OCI-LY1 (cell line): ENCODE measurements around the gene UGT1A4.

Experiments
- H2AFZ ChIP-seq: fragments of 200-600 bp; sonication (generic), shearing (Covaris generic); 2 replicates; pipeline ENCODE4 v1.6.0; 2014; ENCODE audit warnings: antibody characterized with exemption, mild to moderate bottlenecking, low read length
- H3F3A ChIP-seq: fragments of 200-600 bp; sonication (generic), shearing (Covaris generic); 2 replicates; pipeline ENCODE4 v1.6.0; 2014; ENCODE audit warnings: mild to moderate bottlenecking, antibody characterized with exemption, low read length, moderate library complexity; ENCODE audit not compliant: insufficient read depth
- H3K27ac ChIP-seq: fragments of 200-600 bp; sonication (generic); 2 replicates; pipeline ENCODE4 v1.5.1; 2014; ENCODE audit warnings: low read length, mixed run types, mild to moderate bottlenecking, low read depth; ENCODE audit not compliant: poor library complexity, severe bottlenecking
- H3K27me3 ChIP-seq: fragments of 200-600 bp; sonication (generic); 2 replicates; pipeline ENCODE4 v1.6.0; 2014; ENCODE audit warnings: antibody characterized with exemption, mild to moderate bottlenecking, low read length, moderate library complexity; ENCODE audit not compliant: insufficient read depth
- H3K36me3 ChIP-seq: fragments of 200-600 bp; sonication (generic); 2 replicates; pipeline ENCODE4 v1.6.1; 2014; ENCODE audit warnings: mild to moderate bottlenecking, antibody characterized with exemption, low read length, moderate library complexity, mixed read lengths; ENCODE audit not compliant: insufficient read depth
- H3K4me1 ChIP-seq: fragments of 200-600 bp; sonication (generic); 2 replicates; pipeline ENCODE4 v1.5.1; 2014; ENCODE audit warnings: mild to moderate bottlenecking, low read length, moderate library complexity; ENCODE audit not compliant: insufficient read depth, severe bottlenecking
- H3K4me2 ChIP-seq: fragments of 200-600 bp; sonication (generic), shearing (Covaris generic); 2 replicates; pipeline ENCODE4 v1.6.1; 2014; ENCODE audit warnings: low read length
- H3K4me3 ChIP-seq: fragments of 200-600 bp; sonication (generic); 2 replicates; pipeline ENCODE4 v1.5.1; 2014; ENCODE audit warnings: low read length, low read depth, mild to moderate bottlenecking, mixed read lengths; ENCODE audit not compliant: poor library complexity, severe bottlenecking
- H3K79me2 ChIP-seq: fragments of 200-600 bp; shearing (Covaris generic); 2 replicates; pipeline ENCODE4 v1.6.1; 2016; ENCODE audit warnings: mixed run types, low read length, mixed read lengths; ENCODE audit not compliant: insufficient read depth
- H3K9ac ChIP-seq: fragments of 200-600 bp; sonication (generic), shearing (Covaris generic); 2 replicates; pipeline ENCODE4 v1.6.1; 2014; ENCODE audit warnings: mild to moderate bottlenecking, low read length, mixed read lengths
- H3K9me2 ChIP-seq: fragments of 200-600 bp; sonication (generic), shearing (Covaris generic); 2 replicates; pipeline ENCODE4 v1.6.1; 2014; ENCODE audit warnings: low read depth, mild to moderate bottlenecking, low read length, mixed read lengths
- H3K9me3 ChIP-seq: fragments of 200-600 bp; shearing (Covaris generic); 2 replicates; pipeline ENCODE4 v1.6.1; 2014; ENCODE audit warnings: low read length, mixed read lengths
- H4K20me1 ChIP-seq: fragments of 200-600 bp; sonication (generic), shearing (Covaris generic); 2 replicates; pipeline ENCODE4 v1.6.0; 2016; ENCODE audit warnings: mild to moderate bottlenecking, low read length; ENCODE audit not compliant: insufficient read depth
- EZH2 ChIP-seq: fragments of 200-600 bp; sonication (generic), shearing (Covaris generic); IDR thresholded peaks from 2 replicates; pipeline ENCODE4 v1.8.0; 2017; ENCODE audit warnings: borderline replicate concordance, mixed run types, mild to moderate bottlenecking, antibody characterized with exemption, low read length, moderate library complexity, mixed read lengths
- TF ChIP-seq, protein P1 (sequence below): fragments of 200-600 bp; sonication (generic), shearing (Covaris generic); IDR thresholded peaks from 2 replicates; pipeline ENCODE4 v1.5.1; 2017; ENCODE audit warnings: mild to moderate bottlenecking, antibody characterized with exemption, low read length, moderate library complexity, mixed read lengths

UGT1A4 gene

GRCh38 chr2:233817995-233818638 is 99.6 kb downstream of the UGT1A4 start:
- Histone ChIP-seq H3K79me2 (no peaks in the 10 kb centered on the region), H3K9me3 (no peaks in the 10 kb centered on the region), H3K9me2 (no peaks in the 10 kb centered on the region), H3K4me1 (no peaks in the 10 kb centered on the region), H4K20me1 (no peaks in the 10 kb centered on the region), H3K27me3 (peaks cover 9% of the 10 kb centered on the region; the same call in 1 of the 2 replicates), H3K4me3 (no peak overlapping the region), H3K9ac (no peak overlapping the region), H3K4me2 (no peak overlapping the region), H3F3A (no peaks in the 10 kb centered on the region), H3K36me3 (no peaks in the 10 kb centered on the region), H2AFZ (no peak overlapping the region), H3K27ac (no peak overlapping the region)
- TF ChIP-seq, protein P1, sequence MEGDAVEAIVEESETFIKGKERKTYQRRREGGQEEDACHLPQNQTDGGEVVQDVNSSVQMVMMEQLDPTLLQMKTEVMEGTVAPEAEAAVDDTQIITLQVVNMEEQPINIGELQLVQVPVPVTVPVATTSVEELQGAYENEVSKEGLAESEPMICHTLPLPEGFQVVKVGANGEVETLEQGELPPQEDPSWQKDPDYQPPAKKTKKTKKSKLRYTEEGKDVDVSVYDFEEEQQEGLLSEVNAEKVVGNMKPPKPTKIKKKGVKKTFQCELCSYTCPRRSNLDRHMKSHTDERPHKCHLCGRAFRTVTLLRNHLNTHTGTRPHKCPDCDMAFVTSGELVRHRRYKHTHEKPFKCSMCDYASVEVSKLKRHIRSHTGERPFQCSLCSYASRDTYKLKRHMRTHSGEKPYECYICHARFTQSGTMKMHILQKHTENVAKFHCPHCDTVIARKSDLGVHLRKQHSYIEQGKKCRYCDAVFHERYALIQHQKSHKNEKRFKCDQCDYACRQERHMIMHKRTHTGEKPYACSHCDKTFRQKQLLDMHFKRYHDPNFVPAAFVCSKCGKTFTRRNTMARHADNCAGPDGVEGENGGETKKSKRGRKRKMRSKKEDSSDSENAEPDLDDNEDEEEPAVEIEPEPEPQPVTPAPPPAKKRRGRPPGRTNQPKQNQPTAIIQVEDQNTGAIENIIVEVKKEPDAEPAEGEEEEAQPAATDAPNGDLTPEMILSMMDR, result no peak
- no peak for TF ChIP-seq EZH2

- Histone ChIP-seq H3K9ac (no peak overlapping the region), H3K79me2 (no peaks in the 10 kb centered on the region), H3K9me3 (no peaks in the 10 kb centered on the region), H3K27ac (no peak overlapping the region), H3K36me3 (no peaks in the 10 kb centered on the region), H3K4me1 (no peaks in the 10 kb centered on the region), H3K27me3 (peaks cover 9% of the 10 kb centered on the region; the same call in 1 of the 2 replicates), H4K20me1 (no peaks in the 10 kb centered on the region), H3K4me3 (no peak overlapping the region), H3F3A (no peaks in the 10 kb centered on the region), H2AFZ (no peak overlapping the region), H3K9me2 (no peaks in the 10 kb centered on the region), H3K4me2 (no peak overlapping the region)
- TF ChIP-seq EZH2, result no peak
- TF ChIP-seq, protein P1, result no peak
Measured at GRCh38 chr2:233818639-233819621, 100.4 kb downstream of the UGT1A4 start.

GRCh38 chr2:233819884-233820773 is 101.6 kb downstream of the UGT1A4 start:
- no peaks in the 10 kb centered on the region for H4K20me1 ChIP-seq
- H3K4me2 ChIP-seq, result no peak overlapping the region
- H2AFZ ChIP-seq, result no peak overlapping the region
- no peak overlapping the region for H3K4me3 ChIP-seq
- H3K27ac ChIP-seq, result no peak overlapping the region
- peaks cover 9% of the 10 kb centered on the region; the same call in 1 of the 2 replicates for H3K27me3 ChIP-seq
- no peaks in the 10 kb centered on the region for H3K9me2 ChIP-seq
- no peaks in the 10 kb centered on the region for H3K36me3 ChIP-seq
- no peaks in the 10 kb centered on the region for H3F3A ChIP-seq
- no peaks in the 10 kb centered on the region for H3K79me2 ChIP-seq
- H3K9me3 ChIP-seq, result no peaks in the 10 kb centered on the region
- H3K9ac ChIP-seq, result no peak overlapping the region
- H3K4me1 ChIP-seq, result no peaks in the 10 kb centered on the region
- TF ChIP-seq, protein P1, result no peak
- TF ChIP-seq EZH2, result no peak
